Lower leg skin (tissue), 3 donors: ENCODE data around the gene ZBTB40.

ENCODE experiments used
- POLR2A ChIP-seq, 2 donors: fragments of 450-650 bp; IDR thresholded peaks; one replicate each; pipeline ENCODE4 v1.6.1; 2016 to 2017; ENCODE audit warnings: antibody characterized with exemption in 2 of 2, mild to moderate bottlenecking in 1 of 2, moderate library complexity in 1 of 2
- TF ChIP-seq, protein P1 (sequence below), 3 donors: fragments of 450-650 bp; IDR thresholded peaks; one replicate each; pipeline ENCODE4 v1.5.1; 2016; ENCODE audit warnings: antibody characterized with exemption in 3 of 3, mild to moderate bottlenecking in 3 of 3, moderate library complexity in 2 of 3

DNA sequence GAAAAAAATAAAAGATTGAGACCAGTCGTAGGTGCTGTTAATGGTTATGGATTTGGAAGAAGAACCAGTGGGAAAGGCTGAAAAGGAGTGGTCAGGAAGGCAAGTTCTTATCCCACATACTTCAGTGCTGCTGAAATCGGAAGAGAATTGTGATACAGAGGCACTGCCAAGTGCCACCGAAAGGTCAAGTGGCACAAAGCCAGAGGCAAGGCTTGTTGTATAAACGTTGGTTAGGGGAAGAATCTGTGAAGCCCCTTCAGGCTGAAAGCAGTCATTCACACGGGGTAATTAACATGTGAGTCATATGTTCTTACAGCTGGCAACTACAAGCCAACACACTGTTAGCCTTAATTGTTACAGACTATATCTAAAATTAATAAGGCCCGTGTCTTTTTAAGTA lies 48.8 kb downstream of the ZBTB40 start:
- TF ChIP-seq, protein P1, sequence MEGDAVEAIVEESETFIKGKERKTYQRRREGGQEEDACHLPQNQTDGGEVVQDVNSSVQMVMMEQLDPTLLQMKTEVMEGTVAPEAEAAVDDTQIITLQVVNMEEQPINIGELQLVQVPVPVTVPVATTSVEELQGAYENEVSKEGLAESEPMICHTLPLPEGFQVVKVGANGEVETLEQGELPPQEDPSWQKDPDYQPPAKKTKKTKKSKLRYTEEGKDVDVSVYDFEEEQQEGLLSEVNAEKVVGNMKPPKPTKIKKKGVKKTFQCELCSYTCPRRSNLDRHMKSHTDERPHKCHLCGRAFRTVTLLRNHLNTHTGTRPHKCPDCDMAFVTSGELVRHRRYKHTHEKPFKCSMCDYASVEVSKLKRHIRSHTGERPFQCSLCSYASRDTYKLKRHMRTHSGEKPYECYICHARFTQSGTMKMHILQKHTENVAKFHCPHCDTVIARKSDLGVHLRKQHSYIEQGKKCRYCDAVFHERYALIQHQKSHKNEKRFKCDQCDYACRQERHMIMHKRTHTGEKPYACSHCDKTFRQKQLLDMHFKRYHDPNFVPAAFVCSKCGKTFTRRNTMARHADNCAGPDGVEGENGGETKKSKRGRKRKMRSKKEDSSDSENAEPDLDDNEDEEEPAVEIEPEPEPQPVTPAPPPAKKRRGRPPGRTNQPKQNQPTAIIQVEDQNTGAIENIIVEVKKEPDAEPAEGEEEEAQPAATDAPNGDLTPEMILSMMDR (IDR thresholded peaks at IDR 0.05) = no peak
- no peak for TF ChIP-seq POLR2A (IDR thresholded peaks at IDR 0.05)
